GM12878 (cell line): Measurements from ENCODE around the gene ZSWIM9. TPM values are rescaled to one million over a fixed set of nuclear protein-coding genes. Genes with fewer than 3 reads are reported as not detected.
A peak's percentile ranks its signal among the peaks of the same experiment; 100 is the strongest.
"Not testable (repeated sequence)": the region's sequence is repeated elsewhere in the genome, so short reads cannot be mapped to it uniquely, and the experiment has no call there.

ENCODE experiments used
- ATAC-seq: fragments of 200-7000 bp; cut with Tn5 transposase; 3 replicates; pipeline ENCODE4 v1.9.1; 2020; ENCODE audit warnings: mild to moderate bottlenecking, moderate library complexity
- BruUV-seq: library from RNA; stranded (reverse); fragments of 400-500 nt; replicated peaks from 2 replicates; lab custom pipeline; 2021; lab: Mats Ljungman, UMichigan
- CTCF ChIA-PET: fragments of 300-600 bp; sonication (Branson Sonifier 250); formaldehyde crosslinking; extraction: SDS; loops from one replicate; lab custom pipeline; 2021; ENCODE audit warnings: inconsistent platforms; lab: Yijun Ruan, JAX
- POLR2A ChIA-PET: fragments of 350-600 bp; formaldehyde crosslinking; extraction: SDS; loops from one replicate; lab custom pipeline; 2021; ENCODE audit warnings: inconsistent platforms; lab: Charles Lee
- RAD21 ChIA-PET: fragments of 300-600 bp; sonication (Branson Sonifier 250); formaldehyde crosslinking; loops from one replicate; lab custom pipeline; 2023; ENCODE audit warnings: antibody characterized with exemption; ENCODE audit not compliant: unreplicated experiment; lab: Charles Lee
- SMC1A ChIA-PET: fragments of 300-600 bp; sonication (Branson Sonifier 250); formaldehyde crosslinking; loops from one replicate; lab custom pipeline; 2023; ENCODE audit not compliant: unreplicated experiment, uncharacterized antibody; lab: Charles Lee
- DNase-seq: peaks from one replicate; pipeline ENCODE4 v3.0.0-alpha.2; 2011; ENCODE audit warnings: low read depth, low spot score
- FAIRE-seq: peaks from 3 replicates; lab custom pipeline; 2011; peaks lifted over from hg19 to GRCh38; lab: Jason Lieb, UNC
- H2AFZ ChIP-seq: 2 replicates; pipeline ENCODE4 v1.6.0; 2011; ENCODE audit warnings: low read depth, low read length, control low read depth; ENCODE audit not compliant: control insufficient read depth
- H3K27ac ChIP-seq: 2 replicates; pipeline ENCODE4 v1.5.1; 2011; ENCODE audit warnings: control low read depth; ENCODE audit not compliant: control insufficient read depth, insufficient read depth
- H3K27me3 ChIP-seq, 2 experiments: replicated peaks in 1 of 2; 2 replicates each; pipeline versions ENCODE4 v1.6.0 to v1.6.1; 2011; ENCODE audit warnings: low read length in 1 of 2; ENCODE audit not compliant: control insufficient read depth in 2 of 2, insufficient read depth in 2 of 2
- H3K36me3 ChIP-seq, 2 experiments: 2 replicates each; pipeline ENCODE4 v1.5.1; 2011; ENCODE audit warnings: low read length in 1 of 2; ENCODE audit not compliant: control insufficient read depth in 2 of 2, insufficient read depth in 2 of 2
- H3K4me1 ChIP-seq: 2 replicates; pipeline ENCODE4 v1.6.1; 2011; ENCODE audit warnings: mild to moderate bottlenecking, low read length, moderate library complexity, mixed read lengths; ENCODE audit not compliant: control insufficient read depth, insufficient read depth
- H3K4me2 ChIP-seq: 2 replicates; pipeline ENCODE4 v1.6.0; 2011; ENCODE audit warnings: control low read depth; ENCODE audit not compliant: control insufficient read depth, insufficient read depth
- H3K4me3 ChIP-seq: fragments of 200-600 bp; sonication (generic); 2 replicates; pipeline ENCODE4 v1.5.1; 2016
- H3K79me2 ChIP-seq: 2 replicates; pipeline ENCODE4 v1.6.0; 2011; ENCODE audit warnings: low read length; ENCODE audit not compliant: control insufficient read depth, insufficient read depth
- H3K9ac ChIP-seq: 2 replicates; pipeline ENCODE4 v1.8.0; 2011; ENCODE audit warnings: low read length, control low read depth, mixed read lengths; ENCODE audit not compliant: control insufficient read depth, insufficient read depth
- H3K9me3 ChIP-seq: replicated peaks from 3 replicates; pipeline ENCODE4 v1.5.1; 2011; ENCODE audit warnings: mild to moderate bottlenecking, low read length; ENCODE audit not compliant: control insufficient read depth, insufficient read depth
- H4K20me1 ChIP-seq: 2 replicates; pipeline ENCODE4 v1.6.0; 2011; ENCODE audit not compliant: control insufficient read depth, insufficient read depth
- BCL11A ChIP-seq: IDR thresholded peaks from 2 replicates; pipeline ENCODE4 v1.6.1; 2011; ENCODE audit warnings: low read depth, low read length
- ESRRA ChIP-seq: IDR thresholded peaks from 2 replicates; pipeline ENCODE4 v1.6.1; 2012; ENCODE audit warnings: mild to moderate bottlenecking, low read length, improper control_type of control experiment
- ZBTB11 ChIP-seq: fragments of 450-650 bp; formaldehyde crosslinking; IDR thresholded peaks from 2 replicates; pipeline ENCODE4 v1.5.0; 2022; ENCODE audit warnings: mild to moderate bottlenecking, missing genetic modification characterization
- WGBS: methylation state at CpG from one replicate; pipeline ENCODE4 v1.1.6; 2016; ENCODE audit warnings: low lambda C conversion rate; ENCODE audit not compliant: insufficient replicate concordance, insufficient coverage; ENCODE audit errors: missing lambda C conversion rate; 5-methylcytosine and 5-hydroxymethylcytosine counted together
- in situ Hi-C: fragments of 300-500 bp; cut with MboI; formaldehyde crosslinking; loops from 9 replicates; pipeline ENCODE4 v1.14.3; 2018; ENCODE audit warnings: mixed read lengths
- intact Hi-C: fragments of 100-400 bp; cut with micrococcal nuclease; formaldehyde crosslinking; loops from one replicate; pipeline ENCODE4 v1.14.2; 2022; ENCODE audit not compliant: unreplicated experiment
- polyA plus RNA-seq, 11 experiments: library from polyadenylated mRNA; depleted of rRNA in 4 of 11; unstranded in 6 of 11; stranded (reverse) in 5 of 11; fragments of >200 nt; fragmentation: Nextera tagmentation in 4 of 11; fragmentation: Illumina TruSeq in 1 of 11; extraction: Ambion mirVana in 4 of 11; extraction: Trizol in 1 of 11; gene quantifications; 1 replicate in 1 of 11; 2 replicates in 10 of 11; pipeline versions ENCODE4 v1.2.1 to v1.2.3, GENCODE V29; 2011 to 2016; ENCODE audit warnings: inconsistent platforms in 2 of 11, missing spikeins in 2 of 11, low read depth in 1 of 11
- total RNA-seq, 4 experiments: library from RNA; depleted of rRNA in 3 of 4; stranded (reverse); fragments of >200 nt in 3 of 4; fragmentation: Illumina TruSeq in 1 of 4; extraction: Trizol in 1 of 4; gene quantifications; 2 replicates each; pipeline versions ENCODE4 v1.2.1 to v1.2.3, GENCODE V29; 2013 to 2021

The ZSWIM9 gene
- total and polyA plus RNA-seq, 10 of the 15 experiments (the other 5 are each of a cell fraction or from before 2014, with no cell fraction given): 0.29 to 6.2 (median 1.4) TPM; not detected in 1

DNA sequence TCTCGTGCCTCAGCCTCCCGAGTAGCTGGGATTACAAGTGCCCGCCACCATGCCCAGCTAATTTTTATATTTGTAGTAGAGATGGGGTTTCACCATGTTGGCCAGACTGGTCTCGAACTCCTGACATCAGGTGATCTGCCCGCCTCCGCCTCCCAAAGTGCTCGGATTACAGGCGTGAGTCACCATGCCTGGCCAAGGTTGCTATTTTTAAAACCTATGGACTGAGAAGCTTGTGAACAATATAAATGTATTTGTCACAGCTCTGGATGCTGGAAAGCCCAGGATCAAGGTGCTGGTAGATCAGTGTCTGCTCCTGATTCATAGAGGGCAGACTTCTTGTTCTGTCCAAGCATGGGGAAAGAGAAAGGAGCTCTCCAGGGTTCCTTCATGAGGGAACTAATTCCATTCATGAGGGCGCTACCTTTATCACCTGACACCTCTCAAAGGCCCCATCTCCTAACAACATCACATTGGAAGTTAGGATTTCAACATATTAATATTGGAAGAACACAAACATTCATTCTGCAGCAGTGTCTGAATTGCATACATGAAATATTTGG, 69.2 kb downstream of the ZSWIM9 start (continued):
- no peak for TF ChIP-seq ZBTB11 (CRISPR knock-in tag)
- TF ChIP-seq ESRRA: no peak

DNA sequence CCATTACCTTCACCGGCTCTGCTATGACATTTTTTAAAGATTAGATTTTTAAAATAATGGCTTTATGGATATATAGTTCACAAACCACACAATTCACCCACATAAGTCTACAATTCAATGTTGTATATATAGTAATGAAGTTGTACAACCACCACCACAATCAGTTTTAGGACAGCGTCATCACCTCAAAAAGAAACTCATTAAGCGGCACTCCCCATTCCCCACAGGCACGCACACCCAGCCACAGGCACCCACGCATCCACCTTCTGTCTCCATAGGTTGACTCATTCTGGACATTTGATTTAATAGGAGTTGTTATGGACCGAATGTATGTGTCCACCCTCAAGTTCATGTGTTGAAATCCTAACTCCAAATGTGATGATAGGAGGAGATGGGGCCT, 71.3 kb downstream of the ZSWIM9 start:
- SMC1A ChIA-PET, DNase-seq, ATAC-seq, FAIRE-seq, H3K4me3 ChIP-seq, in situ Hi-C loops, BruUV-seq, CTCF ChIA-PET, H3K9me3 ChIP-seq, H3K79me2 ChIP-seq, H4K20me1 ChIP-seq, H3K4me1 ChIP-seq, intact Hi-C loops, H2AFZ ChIP-seq, POLR2A ChIA-PET, H3K9ac ChIP-seq, H3K27ac ChIP-seq, H3K4me2 ChIP-seq, H3K27me3 ChIP-seq: not testable (repeated sequence)
- WGBS: 78% methylated on average over 6 of the region's 6 CpGs
- TF ChIP-seq BCL11A: 0 out of 2 replicates have a peak, but pooled peaks have one; percentile 15
- peaks cover 3 to 19% of the 10 kb centered on the region in 2 experiments; a peak in 3 of 4 replicates for H3K36me3 ChIP-seq
- RAD21 ChIA-PET: interaction anchor here (0.8 kb wide), 1 partner anchor 37 kb away, joined by 3 read pairs; no protein-coding TSS in a partner anchor
